ENCODE measurements around the gene GRHL3.

Gene GRHL3

GRCh38 chr1:24400065-24400464, 80.9 kb downstream of the GRHL3 start:
- no peaks in the 10 kb centered on the region for H3K27me3 ChIP-seq (ENCODE audit: control insufficient read depth in 5 of 5, insufficient read depth in 4 of 5, low read length in 5 of 5)
- no peaks in the 10 kb centered on the region for H3K9me3 ChIP-seq (ENCODE audit: control insufficient read depth in 5 of 5, low read length in 5 of 5)
- H3K4me1 ChIP-seq (ENCODE audit: control insufficient read depth in 5 of 5, insufficient read depth in 5 of 5, low read length in 5 of 5): no peaks in the 10 kb centered on the region
- no peak overlapping the region for H3K4me3 ChIP-seq (ENCODE audit: low read depth in 1 of 5, low read length in 5 of 5)
- no peak overlapping the region for H3K27ac ChIP-seq (ENCODE audit: low read depth, low read length)
- H3K36me3 ChIP-seq (ENCODE audit: control insufficient read depth in 5 of 5, insufficient read depth in 5 of 5, low read length in 5 of 5): peaks cover 0 to 11% (median 9%) of the 10 kb centered on the region in 5 donors
- no peak overlapping the region for H3K9ac ChIP-seq (ENCODE audit: low read length in 5 of 5)

DNA sequence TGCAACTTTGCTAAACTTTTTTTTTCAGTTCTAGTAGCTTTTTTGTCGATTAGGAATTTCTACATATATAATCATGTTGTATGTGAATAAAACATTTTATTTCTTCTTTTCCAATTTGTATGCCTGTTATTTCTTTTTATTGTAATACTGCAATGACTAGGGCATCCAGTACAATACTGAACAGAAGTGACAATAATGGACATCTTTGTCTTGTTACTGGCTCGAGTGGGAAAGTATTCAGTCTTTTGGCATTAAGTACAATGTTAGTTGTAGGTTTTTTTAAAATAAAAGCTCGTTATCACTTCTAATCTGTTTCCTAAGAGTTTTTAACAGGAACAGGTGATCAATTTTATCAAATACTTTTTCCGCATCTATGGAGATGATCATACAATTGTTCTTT, 84.6 kb downstream of the GRHL3 start:
- no peaks in the 10 kb centered on the region for H3K27me3 ChIP-seq (ENCODE audit: control insufficient read depth in 5 of 5, insufficient read depth in 4 of 5, low read length in 5 of 5)
- H3K27ac ChIP-seq (ENCODE audit: low read depth, low read length): no peak overlapping the region
- H3K9ac ChIP-seq (ENCODE audit: low read length in 5 of 5): no peak overlapping the region
- H3K4me1 ChIP-seq (ENCODE audit: control insufficient read depth in 5 of 5, insufficient read depth in 5 of 5, low read length in 5 of 5): no peaks in the 10 kb centered on the region
- H3K4me3 ChIP-seq (ENCODE audit: low read depth in 1 of 5, low read length in 5 of 5): no peak overlapping the region
- H3K36me3 ChIP-seq (ENCODE audit: control insufficient read depth in 5 of 5, insufficient read depth in 5 of 5, low read length in 5 of 5): peaks cover 0 to 11% (median 9%) of the 10 kb centered on the region in 5 donors
- peaks cover 0 to 6% (median 0%) of the 10 kb centered on the region in 5 donors for H3K9me3 ChIP-seq (ENCODE audit: control insufficient read depth in 5 of 5, low read length in 5 of 5)
